ENCODE measurements around the gene SLC30A10.
"Not testable (repeated sequence)": the region's sequence is repeated elsewhere in the genome, so short reads cannot be mapped to it uniquely, and the experiment has no call there.

The SLC30A10 gene

DNA sequence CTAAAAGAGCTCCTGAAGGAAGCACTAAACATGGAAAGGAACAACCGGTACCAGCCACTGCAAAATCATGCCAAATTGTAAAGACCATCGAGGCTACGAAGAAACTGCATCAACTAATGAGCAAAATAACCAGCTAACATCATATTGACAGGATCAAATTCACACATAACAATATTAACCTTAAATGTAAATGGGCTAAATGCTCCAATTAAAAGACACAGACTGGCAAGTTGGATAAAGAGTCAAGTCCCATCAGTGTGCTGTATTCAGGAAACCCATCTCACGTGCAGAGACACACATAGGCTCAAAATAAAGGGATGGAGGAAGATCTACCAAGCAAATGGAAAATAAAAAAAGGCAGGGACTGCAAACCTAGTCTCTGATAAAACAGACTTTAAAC, 39.7 kb downstream of the SLC30A10 start:
- not testable (repeated sequence) for DNase-seq

DNA sequence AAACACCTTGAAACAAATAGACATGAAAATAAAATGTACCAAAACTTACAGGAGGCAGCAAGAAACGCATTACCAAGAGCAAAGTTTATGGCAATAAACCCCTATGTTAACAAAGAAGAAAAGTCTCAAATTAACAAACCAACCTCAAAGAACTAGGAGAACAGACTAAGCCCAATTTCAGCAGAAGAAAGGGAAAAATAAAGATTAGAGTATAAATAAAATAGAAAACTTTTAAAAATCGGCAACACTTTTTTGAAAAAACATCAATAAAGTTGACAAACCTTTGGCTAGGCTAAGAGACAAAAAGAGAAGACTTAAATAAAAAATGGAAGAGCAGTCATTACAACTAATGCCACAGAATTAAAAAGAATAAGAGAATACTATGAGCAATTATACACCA, 42.7 kb downstream of the SLC30A10 start:
- DNase-seq = no peak

DNA sequence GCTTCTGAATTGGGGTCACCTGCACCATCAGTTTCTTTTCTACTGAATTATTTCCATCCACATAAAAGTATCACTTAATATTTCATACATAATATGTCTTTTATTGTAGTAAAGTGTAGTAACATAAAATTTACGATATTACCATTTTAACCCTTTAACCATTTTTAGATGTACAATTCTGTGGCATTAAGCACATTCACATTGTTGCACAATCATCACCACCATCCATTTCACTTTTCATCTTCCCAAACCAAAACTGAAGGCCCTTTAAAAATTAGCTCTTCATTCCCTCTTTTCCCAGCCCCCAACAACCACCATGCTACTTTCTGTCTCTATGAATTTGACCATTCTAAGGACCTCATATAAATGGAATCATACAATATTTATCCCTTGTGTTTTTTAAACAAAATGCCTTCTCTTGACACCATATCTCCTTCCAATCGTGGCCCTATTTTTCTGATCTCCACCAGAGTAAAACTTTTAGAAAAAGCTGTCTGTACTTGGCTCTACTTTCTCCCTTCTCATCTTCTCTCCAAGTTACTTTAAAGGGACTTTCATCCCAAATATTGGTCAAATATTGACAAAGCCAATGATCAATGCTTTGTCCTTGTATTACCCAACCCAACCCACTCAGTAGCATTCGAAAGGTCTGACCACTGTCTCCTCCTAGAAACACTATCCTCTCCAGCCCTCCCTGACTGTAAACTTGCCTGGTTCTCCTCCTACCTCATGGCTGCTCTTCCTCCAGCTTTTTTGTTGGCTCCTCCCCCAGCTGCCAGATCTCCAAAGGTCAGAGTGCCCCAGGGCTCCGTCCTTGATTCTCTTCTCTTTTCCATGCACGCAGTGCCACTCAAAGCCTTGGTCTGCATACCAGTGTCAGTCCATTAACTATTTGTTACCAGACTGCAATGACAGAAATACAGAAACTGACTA, 44.7 kb downstream of the SLC30A10 start:
- DNase-seq = no peak

DNA sequence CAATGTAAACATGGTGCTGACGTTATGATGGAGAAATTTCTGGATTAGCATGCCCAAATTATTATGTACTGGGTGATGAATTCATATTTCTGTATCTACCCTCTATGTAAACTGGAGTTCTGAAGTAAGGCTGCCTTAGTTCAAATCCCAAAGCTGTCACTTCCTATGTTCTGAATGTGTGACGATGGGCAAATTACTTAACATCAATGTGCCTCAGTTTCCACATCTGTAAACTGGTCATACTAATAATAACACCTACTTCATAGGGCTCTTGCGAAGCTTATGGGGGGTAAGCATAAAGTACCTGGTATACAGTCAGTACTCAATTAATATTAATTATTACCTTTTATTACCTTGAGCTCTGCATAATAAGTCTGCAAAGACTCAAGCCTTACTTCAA, 45.6 kb downstream of the SLC30A10 start:
- DNase-seq = no peak

DNA sequence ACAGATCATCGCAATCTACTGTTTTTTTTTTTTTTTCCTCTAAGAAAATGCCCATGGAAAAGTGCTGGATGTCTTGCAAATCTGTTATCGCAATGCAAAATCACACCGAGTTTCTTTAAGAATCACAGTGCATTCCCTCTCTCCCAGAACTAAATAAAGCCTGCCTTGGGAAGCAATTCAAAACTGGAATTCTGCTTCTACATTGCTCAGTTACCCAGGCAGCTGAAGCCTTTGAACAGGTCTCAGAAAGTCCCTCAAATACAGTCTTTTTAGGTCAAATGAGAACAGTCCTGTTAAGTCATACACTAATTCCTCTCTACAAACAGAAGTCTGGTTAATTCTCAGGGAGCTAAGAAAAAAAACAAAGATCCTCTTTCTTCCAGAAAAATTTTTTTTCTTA, 46.3 kb downstream of the SLC30A10 start:
- DNase-seq = no peak

DNA sequence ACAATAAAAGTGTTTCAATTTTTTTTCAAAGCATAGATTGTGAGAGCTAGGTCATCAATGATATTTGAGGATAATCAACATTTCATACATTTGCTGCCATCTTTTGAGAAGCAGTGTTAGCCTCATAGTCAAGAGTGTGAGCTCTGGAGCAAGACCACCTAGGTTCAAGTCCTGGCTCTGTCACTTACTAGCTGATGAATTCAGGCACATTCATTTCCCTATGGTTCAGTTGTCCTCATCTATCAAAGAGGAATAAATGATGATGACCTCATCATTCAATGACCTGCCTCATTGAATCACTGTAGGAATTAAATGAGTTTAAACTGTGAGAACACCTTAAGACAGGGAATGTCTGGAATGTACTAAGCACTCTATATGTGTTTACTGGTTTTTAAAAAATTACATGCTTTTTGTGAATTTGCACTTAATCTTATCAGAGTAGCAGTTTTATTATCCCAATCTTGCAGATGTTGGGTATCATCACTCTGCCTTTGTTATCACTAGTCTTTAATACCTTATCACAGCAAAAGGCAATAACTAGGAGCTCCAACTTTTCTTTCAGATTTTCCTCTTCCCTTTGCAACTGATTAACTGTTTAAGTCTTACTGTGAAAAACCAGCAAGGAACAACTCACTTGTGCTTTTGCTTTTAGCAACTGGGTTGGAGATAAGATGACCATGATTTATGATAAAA, 47.4 kb downstream of the SLC30A10 start:
- no peak for DNase-seq

DNA sequence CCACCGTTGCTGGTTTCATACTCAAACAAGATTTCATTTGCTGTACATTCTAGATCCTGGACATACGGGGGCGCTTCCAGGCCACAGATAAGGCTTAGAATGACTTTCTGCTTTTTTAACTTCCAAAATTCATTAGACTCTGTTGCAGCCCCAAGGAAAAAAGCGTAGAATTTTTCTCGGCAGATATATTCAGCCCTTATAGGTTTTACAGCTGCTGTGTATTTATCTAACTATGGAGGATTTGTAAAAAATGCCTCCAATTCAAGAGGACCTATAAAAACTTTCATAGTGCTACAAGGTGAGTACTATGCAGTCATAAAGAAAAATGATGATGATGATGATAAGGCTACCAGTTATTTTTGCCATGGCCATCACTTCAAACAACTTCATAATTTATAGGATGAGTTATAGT, 51.6 kb downstream of the SLC30A10 start:
- DNase-seq = no peak

DNA sequence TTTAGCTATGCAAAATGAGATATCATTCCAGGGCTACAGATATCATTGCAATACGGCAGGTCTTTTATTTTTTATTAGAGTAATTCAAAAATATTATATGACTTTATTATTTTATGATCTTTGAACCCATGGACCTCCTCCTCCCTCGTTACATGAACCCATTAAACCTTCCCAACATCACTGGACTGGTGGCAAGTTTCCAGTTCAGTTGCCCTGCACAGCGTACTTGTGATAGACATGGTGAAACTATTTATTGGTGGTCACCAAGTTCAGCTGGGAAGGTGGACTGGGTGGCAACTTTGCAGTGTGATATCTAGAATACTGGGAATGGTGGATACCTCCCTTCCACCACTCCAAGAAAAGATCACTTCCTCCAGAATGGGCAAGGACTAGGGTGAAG, 52.5 kb downstream of the SLC30A10 start:
- no peak for DNase-seq

DNA sequence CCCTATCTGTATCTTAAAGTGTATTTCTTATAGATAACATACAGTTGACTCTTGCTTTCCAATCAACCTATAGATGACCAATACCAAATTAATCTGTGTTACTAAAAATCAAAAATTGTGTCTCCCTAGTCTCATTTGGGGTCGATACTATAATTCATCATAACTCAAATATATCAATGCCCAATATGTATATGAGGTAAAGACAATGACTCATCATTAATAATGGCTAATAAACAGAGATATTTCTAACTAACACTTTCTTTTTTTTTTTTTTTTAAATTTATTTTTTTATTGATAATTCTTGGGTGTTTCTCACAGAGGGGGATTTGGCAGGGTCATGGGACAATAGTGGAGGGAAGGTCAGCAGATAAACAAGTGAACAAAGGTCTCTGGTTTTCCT, 55.8 kb downstream of the SLC30A10 start:
- not testable (repeated sequence) for DNase-seq

DNA sequence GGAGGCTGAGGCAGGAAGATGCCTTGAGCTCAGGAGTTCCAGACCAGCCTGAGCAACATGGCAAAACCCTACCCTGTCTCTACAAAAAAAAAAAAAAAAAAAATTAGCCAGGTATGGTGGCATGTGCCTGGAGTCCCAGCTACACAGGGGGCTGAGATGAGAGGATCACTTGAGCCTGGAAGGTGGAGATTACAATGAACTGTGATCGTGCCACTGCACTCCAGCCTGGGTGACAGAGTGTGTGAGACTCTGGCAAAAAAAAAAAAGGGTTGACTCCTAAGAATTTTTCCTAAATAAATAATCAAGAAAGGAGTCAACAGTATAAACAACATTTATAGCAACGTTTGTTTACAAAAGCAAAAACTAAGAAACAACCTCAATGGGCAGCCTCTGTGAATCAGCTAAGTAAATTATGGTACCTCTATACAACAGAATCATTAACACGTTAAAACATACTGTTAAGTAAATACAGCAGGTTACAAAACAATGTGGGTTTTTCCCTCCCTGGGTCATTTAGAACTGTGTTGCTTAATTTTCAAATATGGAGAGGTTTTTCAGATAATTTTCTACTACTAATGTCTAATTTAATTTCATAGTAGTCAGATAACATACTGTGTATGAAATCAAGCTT, 56.8 kb downstream of the SLC30A10 start:
- no peak for DNase-seq

DNA sequence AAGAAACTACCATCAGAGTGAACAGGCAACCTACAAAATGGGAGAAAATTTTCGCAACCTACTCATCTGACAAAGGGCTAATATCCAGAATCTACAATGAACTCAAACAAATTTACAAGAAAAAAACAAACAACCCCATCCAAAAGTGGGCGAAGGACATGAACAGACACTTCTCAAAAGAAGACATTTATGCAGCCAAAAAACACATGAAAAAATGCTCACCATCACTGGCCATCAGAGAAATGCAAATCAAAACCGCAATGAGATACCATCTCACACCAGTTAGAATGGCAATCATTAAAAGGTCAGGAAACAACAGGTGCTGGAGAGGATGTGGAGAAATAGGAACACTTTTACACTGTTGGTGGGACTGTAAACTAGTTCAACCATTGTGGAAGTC, 59.7 kb downstream of the SLC30A10 start:
- not testable (repeated sequence) for DNase-seq

Measured in activated T-cell treated with anti-CD3 and anti-CD28 coated beads for 4 hours (primary cell).